Astrocyte (in vitro differentiated cells and primary cell): ENCODE results near the gene SOHLH2. TPM values are rescaled to one million over a fixed set of nuclear protein-coding genes. Genes with fewer than 3 reads are reported as not detected.

Experiments used
- DNase-seq: peaks from one replicate; pipeline ENCODE4 v3.0.0-alpha.2; 2010; ENCODE audit warnings: low read depth
- FAIRE-seq: peaks from 2 replicates; lab custom pipeline; 2011; peaks lifted over from hg19 to GRCh38; lab: Jason Lieb, UNC
- H2AFZ ChIP-seq: 2 replicates; pipeline ENCODE4 v1.6.0; 2012; ENCODE audit warnings: low read depth, low read length, inconsistent platforms
- H3K27ac ChIP-seq: 2 replicates; pipeline ENCODE4 v1.5.1; 2011; ENCODE audit warnings: low read depth, low read length, inconsistent platforms
- H3K27me3 ChIP-seq: 2 replicates; pipeline ENCODE4 v1.6.0; 2011; ENCODE audit warnings: low read length, inconsistent platforms; ENCODE audit not compliant: insufficient read depth
- H3K36me3 ChIP-seq: 2 replicates; pipeline ENCODE4 v1.5.1; 2011; ENCODE audit warnings: low read length, inconsistent platforms; ENCODE audit not compliant: insufficient read depth
- H3K4me1 ChIP-seq: 2 replicates; pipeline ENCODE4 v1.5.1; 2011; ENCODE audit warnings: low read length, inconsistent platforms; ENCODE audit not compliant: insufficient read depth
- H3K4me2 ChIP-seq: 2 replicates; pipeline ENCODE4 v1.6.0; 2012; ENCODE audit warnings: low read length, inconsistent platforms
- H3K4me3 ChIP-seq: 2 replicates; pipeline ENCODE4 v1.5.1; 2011; ENCODE audit warnings: low read depth, mild to moderate bottlenecking, low read length, inconsistent platforms; ENCODE audit not compliant: insufficient read depth
- H3K79me2 ChIP-seq: 2 replicates; pipeline ENCODE4 v1.6.0; 2012; ENCODE audit warnings: mild to moderate bottlenecking, low read length, inconsistent platforms; ENCODE audit not compliant: insufficient read depth
- H3K9ac ChIP-seq: 2 replicates; pipeline ENCODE4 v1.6.0; 2012; ENCODE audit warnings: mild to moderate bottlenecking, low read length, inconsistent platforms
- H3K9me3 ChIP-seq: 2 replicates; pipeline ENCODE4 v1.5.1; 2012; ENCODE audit warnings: low read depth, mild to moderate bottlenecking, low read length, inconsistent platforms; ENCODE audit not compliant: insufficient read depth
- H4K20me1 ChIP-seq: 2 replicates; pipeline ENCODE4 v1.6.0; 2012; ENCODE audit warnings: low read length, inconsistent platforms; ENCODE audit not compliant: insufficient read depth
- H3K27ac Mint-ChIP-seq: one replicate; pipeline ENCODE4 v1.8.0; 2021; ENCODE audit warnings: mild to moderate bottlenecking, mixed read lengths; ENCODE audit not compliant: unreplicated experiment
- H3K27me3 Mint-ChIP-seq: one replicate; pipeline ENCODE4 v1.8.0; 2021; ENCODE audit warnings: low read depth, mixed read lengths; ENCODE audit not compliant: unreplicated experiment
- H3K36me3 Mint-ChIP-seq: one replicate; pipeline ENCODE4 v1.8.0; 2021; ENCODE audit warnings: low read depth, mixed read lengths; ENCODE audit not compliant: unreplicated experiment
- H3K4me1 Mint-ChIP-seq: one replicate; pipeline ENCODE4 v1.8.0; 2021; ENCODE audit warnings: low read depth, mixed read lengths; ENCODE audit not compliant: unreplicated experiment
- H3K4me3 Mint-ChIP-seq: one replicate; pipeline ENCODE4 v1.8.0; 2021; ENCODE audit warnings: mild to moderate bottlenecking, moderate library complexity, mixed read lengths; ENCODE audit not compliant: unreplicated experiment
- H3K9me3 Mint-ChIP-seq: one replicate; pipeline ENCODE4 v1.8.0; 2021; ENCODE audit warnings: mild to moderate bottlenecking, mixed read lengths; ENCODE audit not compliant: unreplicated experiment
- CTCF ChIP-seq: IDR thresholded peaks from 2 replicates; pipeline ENCODE4 v1.5.1; 2011; ENCODE audit warnings: low read depth, mild to moderate bottlenecking, inconsistent platforms, low read length, moderate library complexity; ENCODE audit not compliant: insufficient read depth
- EZH2 ChIP-seq: IDR thresholded peaks from 2 replicates; pipeline ENCODE4 v1.6.1; 2012; ENCODE audit warnings: mild to moderate bottlenecking, low read length, inconsistent platforms; ENCODE audit not compliant: insufficient read depth
- total RNA-seq: library from RNA; stranded (reverse); gene quantifications from 2 replicates; pipeline ENCODE4 v1.2.1, GENCODE V29; 2021

The SOHLH2 gene
- total RNA-seq, 1 donor from 2014 or later: not detected

GRCh38 chr13:36134632-36135031 is 79.7 kb downstream of the SOHLH2 start:
- FAIRE-seq (no peak), DNase-seq (no peak)
- Mint-ChIP-seq H3K27me3 (peaks cover 19% of the 10 kb centered on the region), H3K4me3 (no peak overlapping the region), H3K36me3 (no peaks in the 10 kb centered on the region), H3K9me3 (no peaks in the 10 kb centered on the region), H3K4me1 (no peaks in the 10 kb centered on the region), H3K27ac (no peak overlapping the region)
- Histone ChIP-seq H4K20me1 (peaks cover 9% of the 10 kb centered on the region), H3K9me3 (no peaks in the 10 kb centered on the region), H3K27me3 (peaks cover 14% of the 10 kb centered on the region), H3K4me3 (no peak overlapping the region), H3K27ac (no peak overlapping the region), H3K4me2 (no peak overlapping the region), H3K4me1 (peaks cover 10% of the 10 kb centered on the region), H3K36me3 (no peaks in the 10 kb centered on the region), H2AFZ (no peak overlapping the region), H3K79me2 (peaks cover 9% of the 10 kb centered on the region), H3K9ac (no peak overlapping the region)
- TF ChIP-seq CTCF (no peak), EZH2 (no peak)

GRCh38 chr13:36133950-36134626 is 80.3 kb downstream of the SOHLH2 start:
- Histone ChIP-seq H3K4me1 (peaks cover 10% of the 10 kb centered on the region), H3K9me3 (no peaks in the 10 kb centered on the region), H2AFZ (no peak overlapping the region), H4K20me1 (peaks cover 13% of the 10 kb centered on the region), H3K36me3 (no peaks in the 10 kb centered on the region), H3K27me3 (peaks cover 19% of the 10 kb centered on the region), H3K4me3 (no peak overlapping the region), H3K4me2 (no peak overlapping the region), H3K79me2 (peaks cover 13% of the 10 kb centered on the region), H3K27ac (no peak overlapping the region), H3K9ac (no peak overlapping the region)
- TF ChIP-seq CTCF (no peak), EZH2 (no peak)
- FAIRE-seq: no peak
- no peak for DNase-seq
- H3K27ac Mint-ChIP-seq: no peak overlapping the region
- no peaks in the 10 kb centered on the region for H3K36me3 Mint-ChIP-seq
- H3K27me3 Mint-ChIP-seq: peaks cover 24% of the 10 kb centered on the region
- no peaks in the 10 kb centered on the region for H3K4me1 Mint-ChIP-seq
- H3K4me3 Mint-ChIP-seq: no peak overlapping the region
- no peaks in the 10 kb centered on the region for H3K9me3 Mint-ChIP-seq

- no peak overlapping the region for H3K27ac ChIP-seq
- Mint-ChIP-seq H3K4me3 (no peak overlapping the region), H3K36me3 (no peaks in the 10 kb centered on the region), H3K27me3 (peaks cover 38% of the 10 kb centered on the region), H3K9me3 (no peaks in the 10 kb centered on the region), H3K4me1 (no peaks in the 10 kb centered on the region), H3K27ac (no peak overlapping the region)
- DNase-seq (no peak), FAIRE-seq (no peak)
- H3K79me2 ChIP-seq: peaks cover 30% of the 10 kb centered on the region
- H3K4me1 ChIP-seq: peaks cover 10% of the 10 kb centered on the region
- TF ChIP-seq CTCF (no peak), EZH2 (no peak)
- no peak overlapping the region for H3K4me2 ChIP-seq
- H3K27me3 ChIP-seq: peaks cover 24% of the 10 kb centered on the region
- no peak overlapping the region for H3K9ac ChIP-seq
- no peak overlapping the region for H3K4me3 ChIP-seq
- H3K9me3 ChIP-seq: no peaks in the 10 kb centered on the region
- peaks cover 13% of the 10 kb centered on the region for H4K20me1 ChIP-seq
- H3K36me3 ChIP-seq: no peaks in the 10 kb centered on the region
- no peak overlapping the region for H2AFZ ChIP-seq
These were observed 82.0 kb downstream of the SOHLH2 start for GRCh38 chr13:36132376-36132775.
